ENCODE results near the gene RNU1-3. TPM values are rescaled to one million over a fixed set of nuclear protein-coding genes. Genes with fewer than 3 reads are reported as not detected.
"Not testable (repeated sequence)": the region's sequence is repeated elsewhere in the genome, so short reads cannot be mapped to it uniquely, and the experiment has no call there.

The RNU1-3 gene
- total RNA-seq, 1 donor from 2014 or later, result 3,957 TPM

GRCh38 chr1:16651560-16651959, 15.2 kb downstream of the RNU1-3 start:
- not testable (repeated sequence) for H3K4me1 Mint-ChIP-seq (ENCODE audit: low read depth); H3K36me3 Mint-ChIP-seq (ENCODE audit: insufficient read depth); DNase-seq (ENCODE audit: low spot score, unreplicated experiment); H3K27ac Mint-ChIP-seq; H3K9me3 Mint-ChIP-seq (ENCODE audit: low read depth); H3K4me3 Mint-ChIP-seq (ENCODE audit: low read depth); H3K27me3 Mint-ChIP-seq
- peak; percentile 33 for TF ChIP-seq CTCF (IDR thresholded peaks at IDR 0.05; ENCODE audit: unreplicated experiment)

GRCh38 chr1:16649960-16650359, 16.8 kb downstream of the RNU1-3 start:
- not testable (repeated sequence) for H3K4me3 Mint-ChIP-seq (ENCODE audit: low read depth); H3K27ac Mint-ChIP-seq; H3K9me3 Mint-ChIP-seq (ENCODE audit: low read depth); H3K4me1 Mint-ChIP-seq (ENCODE audit: low read depth); H3K27me3 Mint-ChIP-seq; H3K36me3 Mint-ChIP-seq (ENCODE audit: insufficient read depth)
- DNase-seq (ENCODE audit: low spot score, unreplicated experiment), result peak; percentile 8

DNA sequence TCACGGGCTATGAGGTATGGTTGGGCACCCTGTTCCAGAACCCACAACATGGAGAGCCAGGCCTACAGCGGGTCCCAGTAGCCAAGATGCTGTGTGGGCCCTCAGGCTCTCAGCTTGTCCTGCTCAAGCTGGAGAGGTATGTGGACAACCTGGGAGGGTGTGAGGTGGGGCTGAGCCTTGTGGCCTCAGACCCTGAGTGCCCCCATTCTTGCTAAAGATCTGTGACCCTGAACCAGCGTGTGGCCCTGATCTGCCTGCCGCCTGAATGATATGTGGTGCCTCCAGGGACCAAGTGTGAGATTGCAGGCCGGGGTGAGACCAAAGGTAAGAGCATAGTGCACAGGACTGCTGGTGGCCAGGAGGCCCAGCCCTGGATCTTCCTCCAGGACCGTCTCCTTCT, 17.4 kb downstream of the RNU1-3 start:
- H3K4me3 Mint-ChIP-seq (ENCODE audit: low read depth); H3K9me3 Mint-ChIP-seq (ENCODE audit: low read depth); H3K27me3 Mint-ChIP-seq; H3K36me3 Mint-ChIP-seq (ENCODE audit: insufficient read depth); H3K4me1 Mint-ChIP-seq (ENCODE audit: low read depth); H3K27ac Mint-ChIP-seq: not testable (repeated sequence)
- peak; percentile 9 for DNase-seq (ENCODE audit: low spot score, unreplicated experiment)

GRCh38 chr1:16648756-16649155, 18.0 kb downstream of the RNU1-3 start:
- H3K36me3 Mint-ChIP-seq (ENCODE audit: insufficient read depth); H3K4me3 Mint-ChIP-seq (ENCODE audit: low read depth); DNase-seq (ENCODE audit: low spot score, unreplicated experiment); H3K4me1 Mint-ChIP-seq (ENCODE audit: low read depth); H3K27ac Mint-ChIP-seq; H3K27me3 Mint-ChIP-seq; H3K9me3 Mint-ChIP-seq (ENCODE audit: low read depth): not testable (repeated sequence)

GRCh38 chr1:16648250-16648649, 18.5 kb downstream of the RNU1-3 start:
- not testable (repeated sequence) for H3K36me3 Mint-ChIP-seq (ENCODE audit: insufficient read depth); H3K27ac Mint-ChIP-seq; H3K9me3 Mint-ChIP-seq (ENCODE audit: low read depth); H3K4me1 Mint-ChIP-seq (ENCODE audit: low read depth); H3K27me3 Mint-ChIP-seq
- DNase-seq (ENCODE audit: low spot score, unreplicated experiment), result peak; percentile 9
- peak overlapping the region; percentile 9 for H3K4me3 Mint-ChIP-seq (ENCODE audit: low read depth)

DNA sequence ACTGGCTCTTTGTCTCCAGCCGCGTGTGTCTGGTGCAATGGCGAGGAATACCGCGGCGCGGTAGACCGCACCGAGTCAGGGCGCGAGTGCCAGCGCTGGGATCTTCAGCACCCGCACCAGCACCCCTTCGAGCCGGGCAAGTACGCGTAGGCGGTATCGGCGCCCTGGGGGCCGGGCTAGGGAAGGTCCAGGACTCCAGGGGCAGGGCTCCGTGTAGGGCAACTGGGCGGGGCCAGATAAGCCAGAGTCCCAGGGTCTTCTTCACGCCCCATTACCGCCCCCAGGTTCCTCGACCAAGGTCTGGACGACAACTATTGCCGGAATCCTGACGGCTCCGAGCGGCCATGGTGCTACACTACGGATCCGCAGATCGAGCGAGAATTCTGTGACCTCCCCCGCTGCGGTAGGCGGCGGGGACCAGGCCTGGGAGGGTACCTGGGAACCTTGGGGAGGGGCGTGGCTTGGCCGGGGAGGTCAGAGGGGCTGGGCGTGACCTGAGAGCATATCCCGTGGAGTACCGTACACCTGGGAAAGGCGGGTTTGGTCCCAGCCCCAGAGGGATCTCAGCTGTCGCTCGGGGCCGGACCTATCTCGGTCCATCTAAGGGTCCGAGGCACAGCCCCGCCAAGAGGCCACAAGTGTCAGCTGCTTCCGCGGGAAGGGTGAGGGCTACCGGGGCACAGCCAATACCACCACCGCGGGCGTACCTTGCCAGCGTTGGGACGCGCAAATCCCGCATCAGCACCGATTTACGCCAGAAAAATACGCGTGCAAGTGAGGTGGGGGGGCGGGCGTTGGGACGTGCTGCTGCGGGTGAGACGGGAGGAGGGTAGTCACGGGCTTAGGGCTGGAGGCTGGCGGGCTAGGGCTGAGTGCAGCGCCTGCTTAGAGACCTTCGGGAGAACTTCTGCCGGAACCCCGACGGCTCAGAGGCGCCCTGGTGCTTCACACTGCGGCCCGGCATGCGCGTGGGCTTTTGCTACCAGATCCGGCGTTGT, 19.3 kb downstream of the RNU1-3 start:
- DNase-seq (ENCODE audit: low spot score, unreplicated experiment), result peak; percentile 36
- H3K36me3 Mint-ChIP-seq (ENCODE audit: insufficient read depth); H3K27me3 Mint-ChIP-seq; H3K4me1 Mint-ChIP-seq (ENCODE audit: low read depth); H3K27ac Mint-ChIP-seq; H3K9me3 Mint-ChIP-seq (ENCODE audit: low read depth): not testable (repeated sequence)
- peak overlapping the region; percentile 66 for H3K4me3 Mint-ChIP-seq (ENCODE audit: low read depth)

- not testable (repeated sequence) for H3K4me3 Mint-ChIP-seq (ENCODE audit: low read depth); DNase-seq (ENCODE audit: low spot score, unreplicated experiment); H3K36me3 Mint-ChIP-seq (ENCODE audit: insufficient read depth); H3K27ac Mint-ChIP-seq; H3K9me3 Mint-ChIP-seq (ENCODE audit: low read depth); H3K4me1 Mint-ChIP-seq (ENCODE audit: low read depth); H3K27me3 Mint-ChIP-seq
Measured at GRCh38 chr1:16646716-16647115, 20.0 kb downstream of the RNU1-3 start.

DNA sequence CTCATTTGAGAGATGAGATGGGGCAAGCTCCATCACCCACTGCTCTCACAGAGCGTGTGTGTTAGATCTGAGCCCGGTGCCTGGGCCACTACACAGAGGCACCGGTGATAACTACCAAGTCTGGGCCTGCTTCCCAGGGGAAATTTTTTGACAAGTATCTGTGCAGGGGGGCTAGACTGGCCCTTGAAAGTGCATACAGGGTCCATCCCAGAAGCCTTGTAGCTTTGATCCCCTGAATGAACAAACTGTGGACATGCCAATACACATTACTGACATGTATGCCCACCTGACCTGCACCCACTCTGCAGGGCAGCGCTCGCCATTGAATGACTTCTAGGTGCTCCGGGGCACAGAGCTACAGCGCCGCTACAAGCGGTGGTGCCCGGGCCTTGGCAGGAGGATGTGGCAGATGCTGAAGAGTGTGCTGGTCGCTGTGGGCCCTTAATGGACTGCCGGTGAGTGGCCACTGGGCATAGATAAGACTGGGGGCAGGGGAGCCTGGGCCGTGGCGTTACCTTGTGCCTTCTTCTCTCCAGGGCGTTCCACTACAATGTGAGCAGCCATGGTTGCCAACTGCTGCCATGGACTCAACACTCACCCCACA, 20.6 kb downstream of the RNU1-3 start:
- not testable (repeated sequence) for H3K36me3 Mint-ChIP-seq (ENCODE audit: insufficient read depth); H3K4me1 Mint-ChIP-seq (ENCODE audit: low read depth); H3K9me3 Mint-ChIP-seq (ENCODE audit: low read depth); H3K27ac Mint-ChIP-seq; H3K27me3 Mint-ChIP-seq
- peak overlapping the region; percentile 39 for H3K4me3 Mint-ChIP-seq (ENCODE audit: low read depth)
- peak; percentile 9 for DNase-seq (ENCODE audit: low spot score, unreplicated experiment)

- not testable (repeated sequence) for H3K9me3 Mint-ChIP-seq (ENCODE audit: low read depth); H3K4me3 Mint-ChIP-seq (ENCODE audit: low read depth); H3K36me3 Mint-ChIP-seq (ENCODE audit: insufficient read depth); H3K27me3 Mint-ChIP-seq; H3K27ac Mint-ChIP-seq; H3K4me1 Mint-ChIP-seq (ENCODE audit: low read depth)
- DNase-seq (ENCODE audit: low spot score, unreplicated experiment), result peak; percentile 41
Measured at GRCh38 chr1:16645271-16646060, 21.3 kb downstream of the RNU1-3 start.
